Gastrocnemius medialis (tissue), 4 donors: ENCODE data around the gene ASB10.

Source experiments
- POLR2A ChIP-seq, 2 donors: fragments of 450-650 bp; IDR thresholded peaks; one replicate each; pipeline ENCODE4 v1.6.1; 2017; ENCODE audit warnings: antibody characterized with exemption in 2 of 2, mild to moderate bottlenecking in 2 of 2, moderate library complexity in 2 of 2
- TF ChIP-seq, protein P1 (sequence below), 5 experiments: fragments of 450-650 bp in 3 of 5; fragments of 200-600 bp in 2 of 5; sonication (generic) in 2 of 5; IDR thresholded peaks in 4 of 5; conservative IDR thresholded peaks in 1 of 5; 1 replicate in 4 of 5; 2 replicates in 1 of 5; pipeline ENCODE4 v1.5.1; 2016 to 2019; ENCODE audit warnings: antibody characterized with exemption in 5 of 5, mild to moderate bottlenecking in 3 of 5, moderate library complexity in 3 of 5

DNA sequence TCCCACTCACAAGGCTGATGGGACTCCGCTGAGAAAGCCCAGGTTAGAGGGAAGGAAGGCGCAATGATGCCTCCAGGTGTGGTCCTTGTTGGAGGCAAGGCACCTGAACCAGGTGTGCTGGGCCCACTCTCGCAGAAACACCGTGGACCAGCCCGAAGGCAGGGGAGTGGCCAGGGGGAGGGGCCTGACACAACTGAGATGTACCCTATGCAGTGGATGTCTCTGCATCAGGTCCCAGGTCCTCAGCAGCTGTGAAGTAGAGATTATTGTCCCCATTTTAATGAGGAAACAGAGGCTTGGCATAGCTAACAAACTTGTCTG, 51.6 kb downstream of the ASB10 start:
- TF ChIP-seq, protein P1, sequence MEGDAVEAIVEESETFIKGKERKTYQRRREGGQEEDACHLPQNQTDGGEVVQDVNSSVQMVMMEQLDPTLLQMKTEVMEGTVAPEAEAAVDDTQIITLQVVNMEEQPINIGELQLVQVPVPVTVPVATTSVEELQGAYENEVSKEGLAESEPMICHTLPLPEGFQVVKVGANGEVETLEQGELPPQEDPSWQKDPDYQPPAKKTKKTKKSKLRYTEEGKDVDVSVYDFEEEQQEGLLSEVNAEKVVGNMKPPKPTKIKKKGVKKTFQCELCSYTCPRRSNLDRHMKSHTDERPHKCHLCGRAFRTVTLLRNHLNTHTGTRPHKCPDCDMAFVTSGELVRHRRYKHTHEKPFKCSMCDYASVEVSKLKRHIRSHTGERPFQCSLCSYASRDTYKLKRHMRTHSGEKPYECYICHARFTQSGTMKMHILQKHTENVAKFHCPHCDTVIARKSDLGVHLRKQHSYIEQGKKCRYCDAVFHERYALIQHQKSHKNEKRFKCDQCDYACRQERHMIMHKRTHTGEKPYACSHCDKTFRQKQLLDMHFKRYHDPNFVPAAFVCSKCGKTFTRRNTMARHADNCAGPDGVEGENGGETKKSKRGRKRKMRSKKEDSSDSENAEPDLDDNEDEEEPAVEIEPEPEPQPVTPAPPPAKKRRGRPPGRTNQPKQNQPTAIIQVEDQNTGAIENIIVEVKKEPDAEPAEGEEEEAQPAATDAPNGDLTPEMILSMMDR (IDR thresholded peaks at IDR 0.05 in 4 of 5, conservative IDR thresholded peaks at IDR 0.05 in 1 of 5), result no peak
- no peak for TF ChIP-seq POLR2A (IDR thresholded peaks at IDR 0.05)
